Measurements from ENCODE around the gene CYP4F3. TPM values are rescaled to one million over a fixed set of nuclear protein-coding genes. Genes with fewer than 3 reads are reported as not detected.
"Not testable (repeated sequence)": the region's sequence is repeated elsewhere in the genome, so short reads cannot be mapped to it uniquely, and the experiment has no call there.

The CYP4F3 gene, protein sequence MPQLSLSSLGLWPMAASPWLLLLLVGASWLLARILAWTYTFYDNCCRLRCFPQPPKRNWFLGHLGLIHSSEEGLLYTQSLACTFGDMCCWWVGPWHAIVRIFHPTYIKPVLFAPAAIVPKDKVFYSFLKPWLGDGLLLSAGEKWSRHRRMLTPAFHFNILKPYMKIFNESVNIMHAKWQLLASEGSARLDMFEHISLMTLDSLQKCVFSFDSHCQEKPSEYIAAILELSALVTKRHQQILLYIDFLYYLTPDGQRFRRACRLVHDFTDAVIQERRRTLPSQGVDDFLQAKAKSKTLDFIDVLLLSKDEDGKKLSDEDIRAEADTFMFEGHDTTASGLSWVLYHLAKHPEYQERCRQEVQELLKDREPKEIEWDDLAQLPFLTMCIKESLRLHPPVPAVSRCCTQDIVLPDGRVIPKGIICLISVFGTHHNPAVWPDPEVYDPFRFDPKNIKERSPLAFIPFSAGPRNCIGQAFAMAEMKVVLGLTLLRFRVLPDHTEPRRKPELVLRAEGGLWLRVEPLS
- total RNA-seq, result under 1 TPM; 0.45 to 0.95 TPM

DNA sequence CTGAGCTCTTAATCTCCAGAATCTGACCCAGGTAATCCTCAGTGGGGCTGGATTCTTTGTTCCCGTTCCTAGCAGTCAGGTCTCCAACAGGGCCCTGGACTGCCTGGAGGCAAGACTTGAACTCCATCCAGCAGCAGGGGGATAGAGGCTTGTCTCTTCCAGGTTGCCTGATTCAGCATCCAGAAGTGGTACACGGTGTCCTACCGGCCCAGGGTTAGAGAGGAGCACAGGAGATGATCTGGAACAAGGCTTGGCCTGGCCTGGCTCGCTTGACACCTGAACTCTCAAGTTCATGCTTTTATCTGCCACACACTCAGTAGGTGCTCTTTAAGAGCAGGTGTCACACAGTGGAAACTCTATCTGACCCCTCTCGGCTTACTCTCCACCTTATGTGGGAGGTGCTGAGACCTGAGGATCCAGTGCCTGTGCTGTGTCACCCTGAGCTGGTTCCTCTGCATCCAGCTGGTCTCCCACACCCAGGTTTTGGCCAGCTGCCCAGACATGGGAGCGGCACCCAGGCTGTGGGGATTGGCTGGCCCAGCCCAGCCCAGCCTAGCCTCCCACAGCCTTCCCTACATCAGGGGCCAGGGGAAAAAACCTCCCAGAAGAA, at the start of gene CYP4F3:
Gene CYP4F3, plus strand, starts transcription at position 604 of the 610 bp plus-strand sequence. CDS start 519 bp downstream, outside the sequence.
- ATAC-seq (replicated peaks), result no peak
- Mint-ChIP-seq H3K27me3 (peaks cover 8% of the 10 kb centered on the region), H3K36me3 (ENCODE audit: low read depth) (no peaks in the 10 kb centered on the region), H3K27ac (no peak within 1 kb of the TSS), H3K4me1 (no peaks in the 10 kb centered on the region), H3K4me3 (no peak within 1 kb of the TSS), H3K9me3 (no peaks in the 10 kb centered on the region)

DNA sequence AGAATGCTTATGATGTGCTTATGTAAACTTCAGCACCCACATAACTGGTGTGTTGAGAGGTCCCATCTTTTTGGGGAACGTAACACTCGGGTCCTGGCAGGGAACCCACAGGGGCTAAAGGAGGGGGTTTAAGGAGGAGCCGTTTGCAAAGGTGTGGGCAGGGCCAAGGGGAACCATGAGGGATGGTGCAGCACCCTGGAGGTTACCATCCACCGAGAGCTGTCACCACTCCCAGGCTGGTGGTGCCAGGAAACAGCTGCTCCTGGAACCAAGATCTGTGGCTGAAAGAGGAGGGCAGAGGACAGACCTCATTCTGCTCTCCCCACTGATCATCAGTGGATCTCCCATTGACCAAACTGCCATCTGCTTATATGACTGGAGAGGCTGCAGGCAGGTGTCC, 48.9 kb upstream of the CYP4F3 start:
- Mint-ChIP-seq H3K4me3 (no peak overlapping the region), H3K27ac (no peak overlapping the region), H3K4me1 (no peaks in the 10 kb centered on the region), H3K36me3 (ENCODE audit: low read depth) (no peaks in the 10 kb centered on the region), H3K27me3 (peaks cover 41% of the 10 kb centered on the region), H3K9me3 (no peaks in the 10 kb centered on the region)
- ATAC-seq (replicated peaks), result no peak

DNA sequence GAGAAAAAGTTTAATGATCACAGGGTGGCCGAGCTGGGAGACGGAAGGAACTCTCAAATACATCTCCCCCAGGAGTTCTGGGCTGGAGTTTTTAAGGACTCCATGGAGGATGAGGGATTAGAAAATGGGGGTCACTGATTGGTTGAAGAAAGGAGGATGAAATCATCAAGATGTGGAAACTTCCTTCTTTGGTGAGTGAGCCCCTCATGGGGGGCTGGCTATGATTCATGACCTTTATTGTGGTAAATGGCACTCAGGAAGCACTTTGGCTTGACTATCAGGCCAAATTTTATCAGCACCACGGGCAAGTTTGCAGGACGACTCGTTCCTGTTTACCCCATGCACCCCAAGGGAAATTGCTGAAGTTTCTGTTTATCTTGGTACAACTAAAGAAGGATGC, 48.2 kb upstream of the CYP4F3 start:
- not testable (repeated sequence) for H3K4me1 Mint-ChIP-seq; ATAC-seq (replicated peaks); H3K4me3 Mint-ChIP-seq

DNA sequence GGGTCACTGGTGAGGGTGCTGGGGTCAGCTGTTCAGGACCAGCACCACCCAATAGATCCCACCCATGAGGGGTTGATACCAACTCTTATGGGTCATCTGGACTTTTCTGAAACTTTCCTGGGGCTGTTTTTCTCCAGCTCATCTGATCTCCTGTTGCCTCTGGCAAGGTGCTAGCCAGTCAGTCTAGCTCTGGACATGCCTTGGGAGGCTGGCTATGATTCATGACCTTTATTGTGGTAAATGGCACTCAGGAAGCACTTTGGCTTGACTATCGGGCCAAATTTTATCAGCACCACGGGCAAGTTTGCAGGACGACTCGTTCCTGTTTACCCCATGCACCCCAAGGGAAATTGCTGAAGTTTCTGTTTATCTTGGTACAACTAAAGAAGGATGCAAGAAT, 46.9 kb upstream of the CYP4F3 start:
- H3K27ac Mint-ChIP-seq; ATAC-seq (replicated peaks); H3K36me3 Mint-ChIP-seq (ENCODE audit: low read depth); H3K4me1 Mint-ChIP-seq; H3K9me3 Mint-ChIP-seq; H3K4me3 Mint-ChIP-seq: not testable (repeated sequence)
- H3K27me3 Mint-ChIP-seq, result peaks cover 33% of the 10 kb centered on the region

More for the DNA sequence above, 48.2 kb upstream of the CYP4F3 start:
- not testable (repeated sequence) for H3K36me3 Mint-ChIP-seq (ENCODE audit: low read depth); H3K9me3 Mint-ChIP-seq; H3K27ac Mint-ChIP-seq
- H3K27me3 Mint-ChIP-seq, result peaks cover 41% of the 10 kb centered on the region

DNA sequence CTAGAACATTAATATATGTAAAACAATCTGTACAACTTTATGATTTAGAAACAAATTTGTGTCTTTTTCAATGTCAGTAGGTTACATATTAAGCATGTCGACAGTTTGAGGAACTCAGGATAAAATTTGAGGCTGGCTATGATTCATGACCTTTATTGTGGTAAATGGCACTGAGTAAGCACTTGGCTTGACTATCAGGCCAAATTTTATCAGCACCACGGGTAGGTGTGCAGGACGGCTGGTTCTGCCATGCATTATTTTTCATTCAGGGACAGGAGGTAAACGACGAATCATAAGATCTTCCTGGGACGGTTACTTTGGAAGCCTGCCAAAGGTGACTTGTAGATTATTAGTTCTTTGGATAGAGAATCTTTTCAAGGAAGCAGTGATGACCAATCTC, 45.6 kb upstream of the CYP4F3 start:
- H3K9me3 Mint-ChIP-seq, result no peaks in the 10 kb centered on the region
- no peak overlapping the region for H3K27ac Mint-ChIP-seq
- H3K4me3 Mint-ChIP-seq, result no peak overlapping the region
- ATAC-seq (replicated peaks), result no peak
- no peaks in the 10 kb centered on the region for H3K36me3 Mint-ChIP-seq (ENCODE audit: low read depth)
- H3K27me3 Mint-ChIP-seq, result peaks cover 27% of the 10 kb centered on the region
- no peaks in the 10 kb centered on the region for H3K4me1 Mint-ChIP-seq

DNA sequence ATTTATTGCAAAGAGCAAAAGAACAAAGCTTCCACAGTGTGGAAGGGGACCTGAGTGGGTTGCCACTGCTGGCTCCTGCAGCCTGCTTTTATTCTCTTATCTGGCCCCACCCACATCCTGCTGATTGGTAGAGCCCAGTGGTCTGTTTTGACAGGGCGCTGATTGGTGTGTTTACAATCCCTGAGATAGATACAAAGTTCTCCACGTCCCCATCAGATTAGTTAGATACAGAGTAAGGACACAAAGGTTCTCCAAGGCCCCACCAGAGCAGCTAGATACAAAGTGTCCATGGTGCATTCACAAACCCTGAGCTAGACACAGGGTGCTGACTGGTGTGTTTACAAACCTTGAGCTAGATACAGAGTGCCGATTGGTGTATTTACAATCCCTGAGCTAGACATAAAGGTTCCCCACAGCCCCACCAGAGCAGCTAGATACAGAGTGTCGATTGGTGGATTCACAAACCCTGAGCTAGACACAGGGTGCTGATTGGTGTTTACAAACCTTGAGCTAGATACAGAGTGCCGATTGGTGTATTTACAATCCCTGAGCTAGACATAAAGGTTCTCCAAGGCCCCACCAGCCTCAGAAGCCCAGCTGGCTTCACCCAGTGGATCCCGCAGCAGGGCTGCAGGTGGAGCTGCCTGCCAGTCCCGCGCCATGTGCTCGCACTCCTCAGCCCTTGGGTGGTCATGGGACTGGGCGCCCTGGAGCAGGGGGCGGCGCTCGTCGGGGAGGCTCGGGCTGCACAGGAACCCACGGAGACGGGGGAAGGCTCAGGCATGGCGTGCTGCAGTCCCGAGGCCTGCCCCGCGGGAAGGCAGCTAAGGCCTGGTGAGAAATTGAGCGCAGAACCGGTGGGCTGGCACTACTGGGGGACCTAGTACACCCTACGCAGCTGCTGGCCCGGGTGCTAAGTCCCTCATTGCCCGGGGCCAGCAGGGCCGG, 32.4 kb upstream of the CYP4F3 start:
- H3K27me3 Mint-ChIP-seq; H3K4me3 Mint-ChIP-seq; H3K9me3 Mint-ChIP-seq; ATAC-seq (replicated peaks); H3K36me3 Mint-ChIP-seq (ENCODE audit: low read depth); H3K4me1 Mint-ChIP-seq; H3K27ac Mint-ChIP-seq: not testable (repeated sequence)

DNA sequence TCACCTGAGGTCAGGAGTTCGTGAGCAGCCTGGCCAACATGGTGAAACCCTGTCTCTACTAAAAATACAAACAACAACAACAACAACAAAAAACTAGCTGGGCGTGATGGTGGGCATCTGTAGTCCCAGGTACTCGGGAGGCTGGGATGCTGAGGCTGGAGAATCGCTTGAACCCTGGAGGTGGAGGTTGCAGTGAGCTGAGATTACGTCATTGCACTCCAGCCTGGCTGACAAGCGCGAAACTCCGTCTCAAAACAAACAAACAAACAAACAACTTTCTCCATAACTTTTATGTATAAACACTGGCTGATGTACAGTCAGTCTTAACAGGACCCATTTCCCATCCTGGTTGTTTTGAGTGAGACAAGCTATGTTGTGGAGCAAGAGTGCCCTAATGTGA, 31.4 kb upstream of the CYP4F3 start:
- ATAC-seq (replicated peaks), result no peak
- H3K27me3 Mint-ChIP-seq, result no peaks in the 10 kb centered on the region
- no peaks in the 10 kb centered on the region for H3K36me3 Mint-ChIP-seq (ENCODE audit: low read depth)
- no peaks in the 10 kb centered on the region for H3K9me3 Mint-ChIP-seq
- H3K4me1 Mint-ChIP-seq, result no peaks in the 10 kb centered on the region
- H3K4me3 Mint-ChIP-seq, result no peak overlapping the region
- no peak overlapping the region for H3K27ac Mint-ChIP-seq

DNA sequence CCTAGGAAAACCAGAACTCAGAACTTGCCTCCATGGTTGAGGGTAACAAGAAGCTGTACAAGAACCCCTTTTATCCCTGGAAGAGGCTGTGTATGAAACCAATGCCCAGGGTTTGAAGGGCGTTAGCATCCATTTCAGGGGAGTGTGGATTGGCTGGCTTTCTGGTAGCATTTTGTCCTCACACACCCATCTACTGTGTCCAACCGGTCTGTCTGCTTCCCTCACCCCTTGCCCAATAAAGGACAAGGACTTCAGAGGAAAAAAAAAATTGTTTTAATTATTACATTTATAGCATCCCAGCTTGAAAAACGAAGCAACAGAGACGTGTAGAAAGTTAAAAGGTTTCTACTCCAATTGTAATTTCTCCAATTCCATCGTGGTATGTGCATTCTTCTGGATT, 28.4 kb upstream of the CYP4F3 start:
- peaks cover 4% of the 10 kb centered on the region for H3K9me3 Mint-ChIP-seq
- H3K36me3 Mint-ChIP-seq (ENCODE audit: low read depth), result no peaks in the 10 kb centered on the region
- no peak overlapping the region for H3K27ac Mint-ChIP-seq
- H3K4me1 Mint-ChIP-seq, result peaks cover 6% of the 10 kb centered on the region
- H3K27me3 Mint-ChIP-seq, result peaks cover 6% of the 10 kb centered on the region
- ATAC-seq (replicated peaks), result no peak
- H3K4me3 Mint-ChIP-seq, result no peak overlapping the region

DNA sequence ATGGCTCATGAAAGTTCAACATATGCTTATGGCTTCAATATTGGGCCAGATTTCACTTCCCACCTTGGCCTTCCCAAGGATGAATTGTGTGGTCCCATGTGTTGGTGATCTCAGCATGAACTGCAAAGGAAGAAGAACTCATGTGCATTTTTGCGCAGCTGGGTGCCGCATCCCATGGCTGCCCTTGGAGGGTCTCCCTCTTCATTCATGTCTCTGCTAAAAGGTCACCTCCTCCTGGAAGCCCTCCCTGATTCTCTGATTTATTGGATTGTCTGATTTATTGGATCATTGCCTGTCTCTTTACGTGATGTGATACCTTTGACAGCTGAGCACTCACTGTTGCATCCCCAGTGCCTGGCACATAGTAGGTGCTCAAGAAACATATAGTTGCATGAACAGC, 27.4 kb upstream of the CYP4F3 start:
- ATAC-seq (replicated peaks), result no peak
- no peak overlapping the region for H3K4me3 Mint-ChIP-seq
- H3K4me1 Mint-ChIP-seq, result peaks cover 6% of the 10 kb centered on the region
- H3K36me3 Mint-ChIP-seq (ENCODE audit: low read depth), result no peaks in the 10 kb centered on the region
- H3K9me3 Mint-ChIP-seq, result peaks cover 4% of the 10 kb centered on the region
- peaks cover 11% of the 10 kb centered on the region for H3K27me3 Mint-ChIP-seq
- H3K27ac Mint-ChIP-seq, result no peak overlapping the region

DNA sequence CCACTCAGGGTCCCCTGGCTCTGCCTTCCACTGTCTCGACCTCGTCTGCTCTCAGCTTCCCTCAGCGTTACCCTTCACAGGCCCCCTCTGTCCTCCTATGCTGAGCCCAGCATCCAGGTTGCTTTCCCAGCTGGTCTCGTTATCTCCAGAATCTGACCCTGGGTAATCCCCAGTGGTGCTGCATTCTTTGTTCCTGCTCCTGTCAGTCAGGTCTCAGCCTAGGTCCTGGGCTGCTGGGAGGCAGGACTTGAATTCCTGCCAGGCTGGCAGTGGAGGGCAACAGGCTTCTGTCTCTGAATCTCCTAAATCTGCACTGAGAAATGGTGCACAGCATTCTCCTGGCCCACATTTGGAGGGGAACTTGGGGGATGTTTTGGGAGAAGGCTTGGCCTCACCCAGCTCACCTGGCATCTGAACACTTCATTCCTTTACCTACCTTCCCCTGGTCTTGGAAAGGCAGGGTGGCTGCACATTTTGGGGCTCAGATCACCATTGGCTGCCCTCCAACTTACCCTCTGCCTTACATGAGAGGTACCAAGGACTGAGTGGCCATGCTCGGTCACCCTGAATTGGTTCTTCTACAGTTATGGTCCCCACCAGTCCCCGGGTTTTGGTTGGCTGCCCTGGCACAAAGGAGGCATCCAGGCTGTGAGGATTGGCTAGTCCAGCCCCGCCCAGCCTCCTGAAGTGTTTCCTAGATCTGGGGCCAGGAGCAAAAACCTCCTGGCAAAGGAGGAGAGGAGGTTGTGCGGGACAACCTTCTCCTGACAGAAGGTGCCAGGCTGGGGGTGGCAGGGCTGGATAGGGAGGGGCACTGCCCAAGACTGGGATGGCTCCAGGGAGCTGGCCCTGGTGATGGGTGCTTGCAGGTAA, 26.0 kb upstream of the CYP4F3 start, which contains the start of gene CYP4F8:
Gene CYP4F8, plus strand, starts transcription at position 712 of the 873 bp plus-strand sequence. CDS start 399 bp downstream, outside the sequence.
- H3K4me1 Mint-ChIP-seq, result peaks cover 6% of the 10 kb centered on the region
- ATAC-seq (replicated peaks), result no peak
- peaks cover 18% of the 10 kb centered on the region for H3K27me3 Mint-ChIP-seq
- H3K36me3 Mint-ChIP-seq (ENCODE audit: low read depth), result no peaks in the 10 kb centered on the region
- H3K27ac Mint-ChIP-seq, result peak within 1 kb of the TSS; percentile 62
- no peak within 1 kb of the TSS for H3K4me3 Mint-ChIP-seq
- peaks cover 4% of the 10 kb centered on the region for H3K9me3 Mint-ChIP-seq

DNA sequence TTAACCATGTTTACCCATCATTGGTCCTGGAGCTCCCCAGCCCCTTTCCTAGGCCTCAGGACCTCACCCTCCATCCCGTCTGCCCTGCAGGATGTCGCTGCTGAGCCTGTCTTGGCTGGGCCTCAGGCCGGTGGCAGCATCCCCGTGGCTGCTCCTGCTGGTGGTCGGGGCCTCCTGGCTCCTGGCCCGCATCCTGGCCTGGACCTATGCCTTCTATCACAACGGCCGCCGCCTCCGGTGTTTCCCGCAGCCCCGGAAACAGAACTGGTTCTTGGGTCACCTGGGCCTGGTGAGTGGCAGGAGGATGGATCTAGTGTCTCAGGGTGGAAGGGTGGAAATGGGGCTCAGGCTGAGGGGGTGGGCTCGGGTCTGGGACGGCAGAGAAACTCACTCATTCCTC, 25.2 kb upstream of the CYP4F3 start:
- peaks cover 6% of the 10 kb centered on the region for H3K4me1 Mint-ChIP-seq
- no peak for ATAC-seq (replicated peaks)
- H3K27ac Mint-ChIP-seq, result peak overlapping the region; percentile 62
- no peaks in the 10 kb centered on the region for H3K36me3 Mint-ChIP-seq (ENCODE audit: low read depth)
- peaks cover 4% of the 10 kb centered on the region for H3K9me3 Mint-ChIP-seq
- H3K27me3 Mint-ChIP-seq, result peaks cover 18% of the 10 kb centered on the region
- no peak overlapping the region for H3K4me3 Mint-ChIP-seq

DNA sequence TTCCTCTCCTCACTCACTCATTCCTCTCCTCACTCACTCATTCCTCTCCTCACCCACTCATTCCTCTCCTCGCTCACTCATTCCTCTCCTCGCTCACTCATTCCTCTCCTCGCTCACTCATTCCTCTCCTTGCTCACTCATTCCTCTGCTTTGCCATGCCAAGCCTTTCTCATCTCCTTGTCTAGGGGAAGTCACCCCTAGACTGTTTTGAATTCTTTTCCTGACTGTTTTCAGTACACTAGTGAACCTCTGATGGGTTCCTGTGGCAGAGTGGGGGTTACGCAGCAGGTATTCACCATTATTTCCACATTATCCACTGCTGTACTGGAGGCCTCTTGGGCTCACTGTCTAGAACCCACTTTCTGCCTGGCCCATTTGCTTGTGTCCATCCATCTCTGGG, 24.5 kb upstream of the CYP4F3 start:
- Mint-ChIP-seq H3K27me3 (peaks cover 18% of the 10 kb centered on the region), H3K4me1 (peaks cover 6% of the 10 kb centered on the region), H3K4me3 (no peak overlapping the region), H3K9me3 (peaks cover 4% of the 10 kb centered on the region), H3K36me3 (ENCODE audit: low read depth) (no peaks in the 10 kb centered on the region), H3K27ac (peak overlapping the region; percentile 62)
- ATAC-seq (replicated peaks), result peak; percentile 35

DNA sequence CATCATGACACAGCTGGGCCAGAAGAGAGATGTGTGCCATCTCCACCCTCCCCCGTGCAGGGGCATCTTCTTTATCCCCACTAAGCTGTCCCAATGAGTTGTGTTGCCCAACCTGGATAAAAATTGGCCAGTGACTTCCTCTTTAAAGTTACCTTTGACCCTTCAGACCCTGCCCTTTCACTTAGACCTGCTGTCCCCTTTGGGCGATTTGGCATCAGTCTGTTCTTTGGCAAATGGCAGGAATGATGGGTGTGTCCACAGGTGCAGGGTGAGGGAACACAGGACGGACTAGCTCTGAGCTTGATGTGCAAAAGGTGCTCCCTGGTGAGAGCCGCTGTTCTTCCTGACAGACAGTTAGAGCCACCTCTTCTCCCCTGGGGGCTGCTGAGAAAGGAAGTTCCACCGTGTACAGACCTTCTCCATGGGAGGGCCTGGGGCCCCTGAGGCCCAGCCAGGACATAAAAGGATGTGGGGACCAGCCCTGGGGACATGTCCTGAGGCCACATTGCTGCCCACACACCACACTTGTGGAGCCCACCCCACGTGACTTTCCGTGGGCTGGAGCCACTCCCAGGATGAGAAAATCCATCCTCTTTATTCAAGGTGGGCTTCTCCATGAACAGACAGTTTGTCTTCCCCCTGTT, 23.9 kb upstream of the CYP4F3 start:
- H3K4me3 Mint-ChIP-seq, result no peak overlapping the region
- H3K9me3 Mint-ChIP-seq, result peaks cover 4% of the 10 kb centered on the region
- H3K36me3 Mint-ChIP-seq (ENCODE audit: low read depth), result no peaks in the 10 kb centered on the region
- H3K27ac Mint-ChIP-seq, result no peak overlapping the region
- H3K4me1 Mint-ChIP-seq, result peaks cover 6% of the 10 kb centered on the region
- peaks cover 18% of the 10 kb centered on the region for H3K27me3 Mint-ChIP-seq
- ATAC-seq (replicated peaks), result no peak
